Measurements from ENCODE around the gene DHPS. TPM values are rescaled to one million over a fixed set of nuclear protein-coding genes. Genes with fewer than 3 reads are reported as not detected.
A peak's percentile ranks its signal among the peaks of the same experiment; 100 is the strongest.
"Not testable (repeated sequence)": the region's sequence is repeated elsewhere in the genome, so short reads cannot be mapped to it uniquely, and the experiment has no call there.

The DHPS gene
- total RNA-seq, 1 donor: 52.5 TPM

DNA sequence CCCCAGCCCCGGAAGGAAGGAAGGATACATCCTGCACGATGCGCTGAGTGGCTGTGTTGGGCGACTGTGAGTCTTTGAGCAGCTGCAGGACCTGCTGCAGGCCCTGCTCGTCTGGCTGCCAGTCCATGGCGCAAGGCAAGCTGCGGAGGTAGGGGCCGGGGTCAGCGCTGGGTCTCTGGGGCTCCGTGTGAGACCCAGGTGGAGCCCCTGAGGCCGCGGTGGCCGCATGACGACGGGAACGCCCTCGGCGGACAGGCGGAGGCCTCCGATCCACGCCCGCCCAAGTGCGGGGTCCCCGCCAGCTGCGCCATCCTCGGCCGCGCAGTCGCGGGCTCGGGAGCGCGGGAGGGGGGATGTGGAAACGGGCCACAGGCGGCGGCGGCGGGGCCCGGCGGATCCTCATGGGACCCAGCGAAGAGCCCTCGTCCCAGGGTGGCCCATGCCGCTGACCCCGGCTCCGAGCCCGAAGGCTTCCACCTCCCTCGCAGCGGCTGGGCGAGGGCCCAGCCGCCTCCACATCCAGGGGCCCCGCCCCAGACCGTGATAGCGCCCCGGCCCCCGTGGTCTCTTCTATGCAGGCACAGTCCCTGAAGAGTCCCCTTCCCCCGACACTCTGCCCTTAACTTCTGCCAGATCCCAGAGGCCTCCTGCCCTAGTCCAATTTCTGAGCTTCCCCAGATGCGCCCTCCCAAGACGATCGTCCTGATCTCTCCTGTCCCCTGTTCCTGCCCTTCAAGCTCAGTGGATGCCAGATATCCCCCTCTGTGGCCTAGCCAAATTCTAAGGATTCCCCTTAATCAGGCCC is 39.4 kb upstream of the DHPS start:
- Histone ChIP-seq H4K20me1 (ENCODE audit: insufficient read depth, low read length) (peaks cover 23% of the 10 kb centered on the region), H3K4me2 (ENCODE audit: insufficient read depth, low read length) (peak overlapping the region; percentile 99), H3K4me3 (ENCODE audit: insufficient read depth, low read length) (peak overlapping the region; percentile 92), H3K9me3 (ENCODE audit: low read depth, low read length) (no peaks in the 10 kb centered on the region), H3K4me1 (ENCODE audit: insufficient read depth, low read length) (peaks cover 25% of the 10 kb centered on the region), H3K79me2 (ENCODE audit: insufficient read depth, low read length) (peaks cover 67% of the 10 kb centered on the region), H3K36me3 (ENCODE audit: insufficient read depth, low read length) (peaks cover 29% of the 10 kb centered on the region), H2AFZ (ENCODE audit: low read length) (peak overlapping the region; percentile 50), H3K27ac (ENCODE audit: low read depth, low read length) (peak overlapping the region; percentile 79), H3K27me3 (ENCODE audit: insufficient read depth, low read length) (no peaks in the 10 kb centered on the region)
- DNase-seq (ENCODE audit: insufficient read length, low spot score, missing footprints): peak; percentile 88
- TF ChIP-seq, protein P1, sequence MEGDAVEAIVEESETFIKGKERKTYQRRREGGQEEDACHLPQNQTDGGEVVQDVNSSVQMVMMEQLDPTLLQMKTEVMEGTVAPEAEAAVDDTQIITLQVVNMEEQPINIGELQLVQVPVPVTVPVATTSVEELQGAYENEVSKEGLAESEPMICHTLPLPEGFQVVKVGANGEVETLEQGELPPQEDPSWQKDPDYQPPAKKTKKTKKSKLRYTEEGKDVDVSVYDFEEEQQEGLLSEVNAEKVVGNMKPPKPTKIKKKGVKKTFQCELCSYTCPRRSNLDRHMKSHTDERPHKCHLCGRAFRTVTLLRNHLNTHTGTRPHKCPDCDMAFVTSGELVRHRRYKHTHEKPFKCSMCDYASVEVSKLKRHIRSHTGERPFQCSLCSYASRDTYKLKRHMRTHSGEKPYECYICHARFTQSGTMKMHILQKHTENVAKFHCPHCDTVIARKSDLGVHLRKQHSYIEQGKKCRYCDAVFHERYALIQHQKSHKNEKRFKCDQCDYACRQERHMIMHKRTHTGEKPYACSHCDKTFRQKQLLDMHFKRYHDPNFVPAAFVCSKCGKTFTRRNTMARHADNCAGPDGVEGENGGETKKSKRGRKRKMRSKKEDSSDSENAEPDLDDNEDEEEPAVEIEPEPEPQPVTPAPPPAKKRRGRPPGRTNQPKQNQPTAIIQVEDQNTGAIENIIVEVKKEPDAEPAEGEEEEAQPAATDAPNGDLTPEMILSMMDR (IDR thresholded peaks at IDR 0.05; ENCODE audit: extremely low read depth, low read depth, low read length): no peak

DNA sequence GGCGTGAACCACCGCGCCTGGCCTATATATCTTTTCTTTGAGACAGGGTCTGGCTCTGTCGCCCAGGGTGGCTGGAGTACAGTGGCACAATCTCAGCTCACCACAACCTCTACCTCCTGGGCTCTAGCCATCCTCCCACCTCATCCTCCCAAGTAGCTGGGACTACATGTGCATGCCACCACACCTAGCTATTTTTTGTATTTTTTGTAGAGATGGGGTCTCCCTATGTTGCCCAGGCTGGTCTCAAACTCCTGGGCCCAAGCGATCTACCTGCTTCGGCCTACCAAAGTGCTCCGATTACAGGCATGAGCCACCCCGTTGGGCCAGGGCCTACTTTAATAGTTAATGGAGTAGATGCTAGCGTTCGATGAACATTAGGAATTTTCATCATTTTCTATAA is 38.6 kb upstream of the DHPS start:
- Histone ChIP-seq H4K20me1 (ENCODE audit: insufficient read depth, low read length) (peaks cover 26% of the 10 kb centered on the region), H3K36me3 (ENCODE audit: insufficient read depth, low read length) (peaks cover 37% of the 10 kb centered on the region), H3K4me1 (ENCODE audit: insufficient read depth, low read length) (peaks cover 25% of the 10 kb centered on the region), H2AFZ (ENCODE audit: low read length) (no peak overlapping the region), H3K27ac (ENCODE audit: low read depth, low read length) (peak overlapping the region; percentile 79), H3K79me2 (ENCODE audit: insufficient read depth, low read length) (peaks cover 74% of the 10 kb centered on the region), H3K4me3 (ENCODE audit: insufficient read depth, low read length) (peak overlapping the region; percentile 92), H3K27me3 (ENCODE audit: insufficient read depth, low read length) (no peaks in the 10 kb centered on the region), H3K9me3 (ENCODE audit: low read depth, low read length) (no peaks in the 10 kb centered on the region), H3K4me2 (ENCODE audit: insufficient read depth, low read length) (peak overlapping the region; percentile 99)
- TF ChIP-seq, protein P1 (IDR thresholded peaks at IDR 0.05; ENCODE audit: extremely low read depth, low read depth, low read length): no peak
- DNase-seq (ENCODE audit: insufficient read length, low spot score, missing footprints): no peak

DNA sequence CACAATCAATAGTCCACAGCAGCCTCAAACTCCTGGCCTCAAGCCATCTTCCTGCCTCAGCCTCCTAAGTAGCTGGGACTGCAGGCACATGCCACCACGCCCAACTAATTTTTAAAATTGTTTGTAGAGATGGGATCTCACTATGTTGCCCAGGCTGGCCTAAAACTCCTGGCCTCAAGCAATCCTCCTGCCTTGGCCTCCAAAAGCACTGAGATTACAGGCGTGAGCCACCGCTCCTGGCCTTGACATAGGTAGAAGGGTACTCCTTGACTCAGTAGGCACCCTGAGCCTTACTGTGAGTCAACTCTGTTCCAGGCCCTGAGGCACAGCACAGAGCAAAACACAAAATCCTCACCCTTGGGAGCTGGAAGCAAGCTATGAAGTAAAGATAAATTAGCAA is 34.2 kb upstream of the DHPS start:
- H3K36me3 ChIP-seq (ENCODE audit: insufficient read depth, low read length): peaks cover 68% of the 10 kb centered on the region
- H3K27ac ChIP-seq (ENCODE audit: low read depth, low read length): no peak overlapping the region
- H3K27me3 ChIP-seq (ENCODE audit: insufficient read depth, low read length): no peaks in the 10 kb centered on the region
- peaks cover 71% of the 10 kb centered on the region for H3K79me2 ChIP-seq (ENCODE audit: insufficient read depth, low read length)
- H4K20me1 ChIP-seq (ENCODE audit: insufficient read depth, low read length): peaks cover 32% of the 10 kb centered on the region
- DNase-seq (ENCODE audit: insufficient read length, low spot score, missing footprints): no peak
- H3K9me3 ChIP-seq (ENCODE audit: low read depth, low read length): no peaks in the 10 kb centered on the region
- H3K4me3 ChIP-seq (ENCODE audit: insufficient read depth, low read length): no peak overlapping the region
- H3K4me1 ChIP-seq (ENCODE audit: insufficient read depth, low read length): peaks cover 11% of the 10 kb centered on the region
- H3K4me2 ChIP-seq (ENCODE audit: insufficient read depth, low read length): no peak overlapping the region
- no peak overlapping the region for H2AFZ ChIP-seq (ENCODE audit: low read length)
- TF ChIP-seq, protein P1 (IDR thresholded peaks at IDR 0.05; ENCODE audit: extremely low read depth, low read depth, low read length): no peak

DNA sequence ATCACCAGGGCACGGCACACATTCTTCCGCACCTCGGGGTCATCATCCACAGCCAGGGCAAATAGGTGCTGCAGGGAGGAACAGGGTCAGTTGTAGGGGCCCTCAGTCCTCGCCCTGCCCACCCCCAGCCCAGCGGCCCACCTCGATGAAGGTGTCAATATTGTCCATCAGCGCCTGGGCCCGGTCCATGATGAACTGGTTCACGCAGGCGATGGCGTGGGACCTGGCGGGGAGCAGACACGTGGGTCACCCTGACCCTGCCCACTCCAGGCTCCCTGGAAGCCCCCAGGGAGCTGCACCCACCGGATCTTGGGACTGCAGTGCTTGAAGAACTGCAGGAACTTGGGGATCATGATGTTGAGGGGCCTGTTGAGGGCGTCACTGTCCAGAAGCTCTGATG is 33.4 kb upstream of the DHPS start:
- Histone ChIP-seq H3K4me3 (ENCODE audit: insufficient read depth, low read length) (no peak overlapping the region), H3K27me3 (ENCODE audit: insufficient read depth, low read length) (no peaks in the 10 kb centered on the region), H3K4me1 (ENCODE audit: insufficient read depth, low read length) (peaks cover 6% of the 10 kb centered on the region), H2AFZ (ENCODE audit: low read length) (no peak overlapping the region), H3K4me2 (ENCODE audit: insufficient read depth, low read length) (no peak overlapping the region), H3K36me3 (ENCODE audit: insufficient read depth, low read length) (peaks cover 74% of the 10 kb centered on the region), H4K20me1 (ENCODE audit: insufficient read depth, low read length) (peaks cover 25% of the 10 kb centered on the region), H3K79me2 (ENCODE audit: insufficient read depth, low read length) (peaks cover 67% of the 10 kb centered on the region), H3K9me3 (ENCODE audit: low read depth, low read length) (no peaks in the 10 kb centered on the region), H3K27ac (ENCODE audit: low read depth, low read length) (no peak overlapping the region)
- DNase-seq (ENCODE audit: insufficient read length, low spot score, missing footprints): peak; percentile 43
- TF ChIP-seq, protein P1 (IDR thresholded peaks at IDR 0.05; ENCODE audit: extremely low read depth, low read depth, low read length): no peak

DNA sequence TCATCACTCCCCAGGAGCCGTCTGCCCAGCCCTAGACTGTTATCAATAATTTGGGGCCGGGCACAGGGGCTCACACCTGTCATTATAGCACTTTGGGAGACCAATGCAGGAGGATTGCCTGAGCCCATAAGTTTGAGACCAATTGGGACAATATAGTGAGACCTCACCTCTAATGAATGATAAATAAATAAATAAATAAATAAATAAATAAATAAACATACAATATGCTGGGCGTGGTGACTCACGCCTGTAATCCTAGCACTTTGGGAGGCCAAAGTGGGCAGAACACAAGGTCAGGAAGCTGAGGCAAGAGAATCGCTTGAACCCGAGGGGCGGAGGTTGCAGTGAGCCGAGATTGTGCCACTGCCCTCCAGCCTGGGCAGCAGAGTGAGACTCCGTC is 31.6 kb upstream of the DHPS start:
- H3K9me3 ChIP-seq (ENCODE audit: low read depth, low read length); H3K4me3 ChIP-seq (ENCODE audit: insufficient read depth, low read length); H3K4me1 ChIP-seq (ENCODE audit: insufficient read depth, low read length); H3K27me3 ChIP-seq (ENCODE audit: insufficient read depth, low read length); H3K4me2 ChIP-seq (ENCODE audit: insufficient read depth, low read length); DNase-seq (ENCODE audit: insufficient read length, low spot score, missing footprints); H2AFZ ChIP-seq (ENCODE audit: low read length); H3K27ac ChIP-seq (ENCODE audit: low read depth, low read length): not testable (repeated sequence)
- Histone ChIP-seq H4K20me1 (ENCODE audit: insufficient read depth, low read length) (peaks cover 14% of the 10 kb centered on the region), H3K36me3 (ENCODE audit: insufficient read depth, low read length) (peaks cover 81% of the 10 kb centered on the region), H3K79me2 (ENCODE audit: insufficient read depth, low read length) (peaks cover 49% of the 10 kb centered on the region)

DNA sequence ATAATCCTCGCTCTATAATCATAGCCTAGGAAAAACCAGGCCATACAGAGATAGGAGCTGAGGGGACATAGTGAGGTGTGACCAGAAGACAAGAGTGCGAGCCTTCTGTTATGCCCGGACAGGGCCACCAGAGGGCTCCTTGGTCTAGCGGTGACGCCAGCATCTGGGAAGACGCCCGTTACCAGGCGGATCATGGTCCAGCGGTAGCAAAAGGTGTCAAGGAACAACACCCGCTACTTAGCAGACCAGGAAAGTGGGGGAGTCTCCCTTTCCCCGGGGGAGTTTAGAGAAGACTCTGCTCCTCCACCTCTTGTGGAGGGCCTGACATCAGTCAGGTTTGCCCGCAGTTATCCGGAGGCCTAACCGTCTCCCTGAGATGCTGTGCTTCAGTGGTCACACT is 30.4 kb upstream of the DHPS start:
- Histone ChIP-seq H4K20me1 (ENCODE audit: insufficient read depth, low read length) (peaks cover 14% of the 10 kb centered on the region), H3K79me2 (ENCODE audit: insufficient read depth, low read length) (peaks cover 36% of the 10 kb centered on the region), H3K36me3 (ENCODE audit: insufficient read depth, low read length) (peaks cover 80% of the 10 kb centered on the region)
- H3K4me1 ChIP-seq (ENCODE audit: insufficient read depth, low read length); DNase-seq (ENCODE audit: insufficient read length, low spot score, missing footprints); H3K27ac ChIP-seq (ENCODE audit: low read depth, low read length); H2AFZ ChIP-seq (ENCODE audit: low read length); H3K4me3 ChIP-seq (ENCODE audit: insufficient read depth, low read length); H3K27me3 ChIP-seq (ENCODE audit: insufficient read depth, low read length); H3K9me3 ChIP-seq (ENCODE audit: low read depth, low read length); H3K4me2 ChIP-seq (ENCODE audit: insufficient read depth, low read length): not testable (repeated sequence)
